ENCODE measurements around the gene MYEOV. TPM values are rescaled to one million over a fixed set of nuclear protein-coding genes. Genes with fewer than 3 reads are reported as not detected.
A peak's percentile ranks its signal among the peaks of the same experiment; 100 is the strongest.

Gene MYEOV
- total RNA-seq, 1 donor from 2014 or later: not detected

DNA sequence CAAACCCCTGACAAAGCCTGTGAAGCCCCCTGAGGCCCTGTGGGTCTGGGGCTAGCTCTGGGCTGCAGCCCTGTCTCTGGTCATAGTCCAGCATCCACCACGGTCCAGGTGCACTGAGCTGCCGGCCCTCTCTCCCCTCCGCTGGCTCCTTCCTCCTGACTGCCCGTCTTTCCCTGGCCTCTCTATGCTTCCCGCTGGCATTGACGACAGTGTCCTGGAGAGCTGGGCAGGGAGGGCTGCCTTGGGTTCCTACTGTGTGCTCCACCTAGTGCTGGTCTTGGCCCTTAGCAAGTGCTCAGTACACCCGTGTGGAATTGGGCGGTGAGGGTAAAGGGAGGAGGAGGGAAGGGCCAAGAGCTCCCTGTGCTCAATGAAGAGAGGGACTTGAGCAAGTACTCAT lies 868 bp upstream of the MYEOV start:
- H3K27me3 ChIP-seq (ENCODE audit: low read depth): no peaks in the 10 kb centered on the region
- TF ChIP-seq, protein P1, sequence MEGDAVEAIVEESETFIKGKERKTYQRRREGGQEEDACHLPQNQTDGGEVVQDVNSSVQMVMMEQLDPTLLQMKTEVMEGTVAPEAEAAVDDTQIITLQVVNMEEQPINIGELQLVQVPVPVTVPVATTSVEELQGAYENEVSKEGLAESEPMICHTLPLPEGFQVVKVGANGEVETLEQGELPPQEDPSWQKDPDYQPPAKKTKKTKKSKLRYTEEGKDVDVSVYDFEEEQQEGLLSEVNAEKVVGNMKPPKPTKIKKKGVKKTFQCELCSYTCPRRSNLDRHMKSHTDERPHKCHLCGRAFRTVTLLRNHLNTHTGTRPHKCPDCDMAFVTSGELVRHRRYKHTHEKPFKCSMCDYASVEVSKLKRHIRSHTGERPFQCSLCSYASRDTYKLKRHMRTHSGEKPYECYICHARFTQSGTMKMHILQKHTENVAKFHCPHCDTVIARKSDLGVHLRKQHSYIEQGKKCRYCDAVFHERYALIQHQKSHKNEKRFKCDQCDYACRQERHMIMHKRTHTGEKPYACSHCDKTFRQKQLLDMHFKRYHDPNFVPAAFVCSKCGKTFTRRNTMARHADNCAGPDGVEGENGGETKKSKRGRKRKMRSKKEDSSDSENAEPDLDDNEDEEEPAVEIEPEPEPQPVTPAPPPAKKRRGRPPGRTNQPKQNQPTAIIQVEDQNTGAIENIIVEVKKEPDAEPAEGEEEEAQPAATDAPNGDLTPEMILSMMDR (IDR thresholded peaks at IDR 0.05; ENCODE audit: borderline replicate concordance): peak; percentile 24
- intact Hi-C loops (cut with micrococcal nuclease): loop anchor here (5.0 to 10.0 kb wide), 2 partner anchors 152 to 349 kb away; partner anchors contain the start of gene CCND1
- H3K9me3 ChIP-seq (replicated peaks): no peaks in the 10 kb centered on the region
- H3K27ac ChIP-seq (replicated peaks): no peak overlapping the region
- peaks cover 54% of the 10 kb centered on the region for H3K4me1 ChIP-seq
- no peaks in the 10 kb centered on the region for H3K36me3 ChIP-seq
- H3K4me3 ChIP-seq: no peak overlapping the region
- no peak for DNase-seq

DNA sequence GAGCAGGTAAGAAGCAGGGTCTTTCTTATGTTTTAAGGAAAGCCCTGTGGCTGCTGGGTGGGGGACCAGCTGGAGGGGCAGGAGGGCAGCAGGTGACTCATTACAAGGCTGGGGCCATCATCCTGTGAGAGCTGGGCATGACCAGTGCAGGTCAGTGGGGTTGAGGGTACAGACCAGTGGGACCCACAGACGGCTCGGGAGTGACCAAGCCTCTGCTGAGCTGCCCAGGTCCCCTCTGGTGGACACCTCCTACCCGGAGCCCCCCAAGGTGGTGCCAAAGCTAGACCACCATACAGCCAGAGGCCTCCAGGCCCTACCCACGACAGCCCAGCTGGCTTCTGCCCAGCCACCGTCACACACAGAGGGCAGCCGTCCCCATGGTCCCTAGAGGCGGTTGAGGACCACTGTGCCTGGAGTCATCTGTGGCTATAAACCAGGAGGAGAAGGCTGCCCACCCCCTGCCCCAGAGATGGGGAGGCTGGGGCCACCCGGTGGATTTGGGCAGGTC lies 670 bp downstream of the MYEOV start:
- Histone ChIP-seq H3K4me3 (no peak overlapping the region), H3K4me1 (peaks cover 67% of the 10 kb centered on the region)

DNA sequence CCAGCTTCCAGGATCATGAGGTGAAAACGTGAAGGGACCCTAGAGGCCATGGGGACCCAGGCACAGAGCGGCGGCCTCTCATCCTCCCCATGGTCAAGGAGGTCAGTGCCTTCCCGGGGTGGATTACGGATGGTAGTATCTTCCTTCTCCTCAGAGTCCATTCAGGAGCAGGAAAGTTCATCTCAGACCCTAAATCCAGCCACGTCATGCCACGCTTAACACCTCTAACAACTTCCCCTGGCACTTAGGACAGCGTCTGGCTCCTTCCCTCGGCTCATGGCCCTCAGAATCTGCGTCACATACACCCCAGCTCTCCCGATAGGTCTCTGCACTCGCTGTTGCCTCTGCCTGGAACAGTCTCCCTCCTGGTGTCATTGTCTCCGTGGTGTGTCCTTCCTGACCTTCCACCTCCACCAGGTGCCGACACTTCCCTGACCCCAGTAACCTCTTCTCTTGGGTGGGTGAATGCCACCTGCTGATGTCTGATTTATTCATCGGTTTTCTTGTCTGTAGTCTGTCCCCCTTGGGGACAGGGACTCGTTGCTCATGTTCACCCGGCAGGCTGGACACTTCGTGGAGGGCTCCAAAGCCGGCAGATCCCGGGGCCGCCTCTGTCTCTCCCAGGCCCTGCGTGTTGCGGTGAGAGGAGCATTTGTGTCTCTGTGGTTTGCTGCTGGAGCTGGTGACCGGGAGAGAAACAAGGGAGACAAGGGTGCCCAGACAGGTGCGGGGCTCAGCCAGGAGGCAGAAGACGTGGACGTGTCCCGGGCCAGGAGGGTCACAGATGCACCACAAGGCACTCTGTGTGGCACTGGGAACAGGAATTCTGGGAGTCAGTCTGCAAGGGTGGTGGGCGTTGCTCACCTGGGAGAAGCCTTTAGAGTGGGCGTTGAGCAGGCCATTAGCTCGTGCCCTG lies 1.4 kb downstream of the MYEOV start:
- no peak for DNase-seq
- Histone ChIP-seq H3K4me1 (peaks cover 74% of the 10 kb centered on the region), H3K27ac (replicated peaks) (no peak overlapping the region), H3K27me3 (ENCODE audit: low read depth) (no peaks in the 10 kb centered on the region), H3K36me3 (no peaks in the 10 kb centered on the region), H3K4me3 (no peak overlapping the region), H3K9me3 (replicated peaks) (no peaks in the 10 kb centered on the region)
- intact Hi-C loops (cut with micrococcal nuclease): loop anchor here (10.0 kb wide), 1 partner anchor 149 kb away; no protein-coding TSS in a partner anchor
- TF ChIP-seq, protein P1 (IDR thresholded peaks at IDR 0.05; ENCODE audit: borderline replicate concordance): no peak

More for the DNA sequence above, 670 bp downstream of the MYEOV start:
- TF ChIP-seq, protein P1 (IDR thresholded peaks at IDR 0.05; ENCODE audit: borderline replicate concordance): no peak
- no peaks in the 10 kb centered on the region for H3K27me3 ChIP-seq (ENCODE audit: low read depth)
- H3K9me3 ChIP-seq (replicated peaks): no peaks in the 10 kb centered on the region
- no peak for DNase-seq
- intact Hi-C loops (cut with micrococcal nuclease): loop anchor here (5.0 to 10.0 kb wide), 2 partner anchors 150 to 348 kb away; partner anchors contain the start of gene CCND1
- no peak overlapping the region for H3K27ac ChIP-seq (replicated peaks)
- H3K36me3 ChIP-seq: no peaks in the 10 kb centered on the region

DNA sequence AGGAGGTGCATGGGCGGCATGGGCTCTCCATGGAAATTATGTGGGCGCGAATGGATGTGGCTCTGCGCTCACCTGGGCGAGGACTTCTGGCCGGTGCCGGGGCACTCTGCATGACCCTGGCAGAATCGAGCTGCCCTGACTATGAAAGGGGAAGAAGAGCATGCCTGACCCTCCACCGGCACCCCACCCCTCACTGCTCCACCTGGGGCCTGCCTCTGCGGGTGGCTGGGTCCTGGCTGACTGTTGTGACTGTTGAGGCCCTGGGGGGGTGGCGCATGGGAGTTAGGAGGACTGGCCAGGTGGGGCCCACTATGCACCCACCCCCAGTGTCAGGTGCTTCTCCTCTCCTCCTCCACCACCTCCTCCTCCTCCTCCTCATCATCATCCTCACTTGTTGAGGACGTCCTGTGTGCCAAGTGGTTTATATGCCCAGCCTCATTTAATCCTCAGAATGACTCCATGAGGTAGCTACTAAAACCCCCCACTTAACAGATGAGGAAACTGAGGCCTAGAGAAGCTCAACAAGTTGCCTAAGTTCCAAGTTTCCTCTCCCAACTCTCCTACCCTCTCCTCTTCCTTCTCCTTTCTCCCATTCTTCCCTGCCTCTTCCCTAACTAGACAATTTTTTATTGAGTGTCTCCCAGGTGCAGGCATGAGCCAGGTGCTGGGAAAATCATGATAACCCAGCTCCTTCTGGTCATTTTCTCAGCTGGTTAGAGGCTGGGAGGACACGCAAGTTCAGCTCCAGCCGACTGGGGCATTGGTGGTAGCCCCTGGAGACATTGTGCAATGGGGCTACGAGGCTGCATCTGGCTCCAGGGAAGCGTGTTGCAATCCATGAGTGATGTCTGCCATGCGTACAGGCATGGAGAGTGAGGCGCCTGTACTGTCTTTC lies 2.3 kb downstream of the MYEOV start:
- peak overlapping the region; percentile 45 for H3K4me3 ChIP-seq
- TF ChIP-seq, protein P1 (IDR thresholded peaks at IDR 0.05; ENCODE audit: borderline replicate concordance): no peak
- H3K27me3 ChIP-seq (ENCODE audit: low read depth): no peaks in the 10 kb centered on the region
- intact Hi-C loops (cut with micrococcal nuclease): loop anchor here (10.0 kb wide), 1 partner anchor 149 kb away; no protein-coding TSS in a partner anchor
- peak overlapping the region; percentile 93 for H3K27ac ChIP-seq (replicated peaks)
- H3K4me1 ChIP-seq: peaks cover 78% of the 10 kb centered on the region
- H3K36me3 ChIP-seq: no peaks in the 10 kb centered on the region
- DNase-seq: peak; percentile 54
- no peaks in the 10 kb centered on the region for H3K9me3 ChIP-seq (replicated peaks)

Measured in left ventricle myocardium inferior (tissue), 1 donor.